Endothelial cell of umbilical vein (primary cell): Measurements from ENCODE around the gene TSACC. TPM values are rescaled to one million over a fixed set of nuclear protein-coding genes. Genes with fewer than 3 reads are reported as not detected.

Experiments
- BruUV-seq: library from RNA; stranded (reverse); fragments of 400-500 nt; replicated peaks from 2 replicates; lab custom pipeline; 2021; lab: Mats Ljungman, UMichigan
- CTCF ChIA-PET: fragments of 300-600, 350-600 bp; sonication (Branson Sonifier 250); formaldehyde crosslinking; loops from one replicate; lab custom pipeline; 2021; ENCODE audit warnings: antibody characterized with exemption, inconsistent platforms; lab: Charles Lee
- POLR2A ChIA-PET: fragments of 300-600, 350-600 bp; sonication (Branson Sonifier 250); formaldehyde crosslinking; loops from one replicate; lab custom pipeline; 2021; ENCODE audit warnings: antibody characterized with exemption, inconsistent platforms; lab: Charles Lee
- DNase-seq: peaks from one replicate; pipeline ENCODE4 v3.0.0-alpha.2; 2011; ENCODE audit warnings: low read depth, low spot score
- FAIRE-seq: peaks from 2 replicates; lab custom pipeline; 2011; peaks lifted over from hg19 to GRCh38; lab: Jason Lieb, UNC
- H2AFZ ChIP-seq: 2 replicates; pipeline ENCODE4 v1.6.0; 2012; ENCODE audit warnings: low read depth, low read length, control low read depth, inconsistent platforms
- H3K27ac ChIP-seq: 2 replicates; pipeline ENCODE4 v1.5.1; 2011; ENCODE audit warnings: low read depth, mild to moderate bottlenecking, control low read depth, low read length, moderate library complexity; ENCODE audit not compliant: insufficient read depth
- H3K27me3 ChIP-seq, 2 experiments: 2 replicates each; pipeline versions ENCODE4 v1.6.0 to v1.6.1; 2011; ENCODE audit warnings: low read length in 2 of 2, mixed read lengths in 1 of 2; ENCODE audit not compliant: control insufficient read depth in 2 of 2, insufficient read depth in 2 of 2
- H3K36me3 ChIP-seq, 2 experiments: 2 replicates in 1 of 2; 3 replicates in 1 of 2; pipeline ENCODE4 v1.5.1; 2011; ENCODE audit warnings: low read length in 2 of 2, mild to moderate bottlenecking in 1 of 2, moderate library complexity in 1 of 2; ENCODE audit not compliant: control insufficient read depth in 2 of 2, insufficient read depth in 2 of 2; ENCODE audit errors: extremely low read depth in 1 of 2
- H3K4me1 ChIP-seq: 3 replicates; pipeline ENCODE4 v1.5.1; 2011; ENCODE audit warnings: mild to moderate bottlenecking, low read length; ENCODE audit not compliant: control insufficient read depth, insufficient read depth; ENCODE audit errors: extremely low read depth
- H3K4me2 ChIP-seq: 2 replicates; pipeline ENCODE4 v1.6.1; 2011; ENCODE audit warnings: low read length, control low read depth, mixed read lengths; ENCODE audit not compliant: insufficient read depth
- H3K4me3 ChIP-seq, 3 experiments: fragments of 200-600 bp in 1 of 3; sonication (generic), shearing (Covaris generic) in 1 of 3; replicated peaks in 1 of 3; 2 replicates each; pipeline ENCODE4 v1.5.1; 2011 to 2016; ENCODE audit warnings: control low read depth in 3 of 3, low read length in 3 of 3, mild to moderate bottlenecking in 2 of 3, inconsistent platforms in 1 of 3, low read depth in 1 of 3, moderate library complexity in 1 of 3; ENCODE audit not compliant: insufficient read depth in 1 of 3
- H3K79me2 ChIP-seq: 2 replicates; pipeline ENCODE4 v1.6.0; 2012; ENCODE audit warnings: low read length, inconsistent platforms; ENCODE audit not compliant: control insufficient read depth, insufficient read depth
- H3K9ac ChIP-seq: replicated peaks from 2 replicates; pipeline ENCODE3; 2011; ENCODE audit warnings: low read length, control low read depth; ENCODE audit not compliant: insufficient read depth; ENCODE audit errors: extremely low read depth
- H3K9me1 ChIP-seq: replicated peaks from 3 replicates; pipeline ENCODE4 v1.6.0; 2011; ENCODE audit warnings: mild to moderate bottlenecking, low read length; ENCODE audit not compliant: control insufficient read depth, insufficient read depth; ENCODE audit errors: extremely low read depth
- H3K9me3 ChIP-seq: replicated peaks from 2 replicates; pipeline ENCODE4 v1.5.1; 2012; ENCODE audit warnings: low read length, inconsistent platforms; ENCODE audit not compliant: control insufficient read depth, insufficient read depth
- H4K20me1 ChIP-seq: replicated peaks from 2 replicates; pipeline ENCODE3; 2011; ENCODE audit warnings: mild to moderate bottlenecking, low read length; ENCODE audit not compliant: control insufficient read depth, insufficient read depth; ENCODE audit errors: extremely low read depth
- CTCF ChIP-seq, 2 donors: IDR thresholded peaks; 1 replicate in 1 of 2; 2 replicates in 1 of 2; pipeline ENCODE4 v1.5.1; 2011; ENCODE audit warnings: low read length in 2 of 2, mild to moderate bottlenecking in 2 of 2, moderate library complexity in 2 of 2, control low read depth in 1 of 2, inconsistent platforms in 1 of 2, low read depth in 1 of 2; ENCODE audit not compliant: insufficient read depth in 1 of 2; ENCODE audit errors: extremely low read depth in 1 of 2
- EZH2 ChIP-seq: IDR thresholded peaks from 2 replicates; pipeline ENCODE4 v1.6.1; 2012; ENCODE audit warnings: borderline replicate concordance, low read depth, mild to moderate bottlenecking, moderate library complexity, low read length, inconsistent platforms; ENCODE audit not compliant: severe bottlenecking
- FOS ChIP-seq: IDR thresholded peaks from 2 replicates; pipeline ENCODE4 v1.6.1; 2011; ENCODE audit warnings: mild to moderate bottlenecking, low read length, moderate library complexity, borderline replicate concordance; ENCODE audit not compliant: insufficient read depth
- GATA2 ChIP-seq: IDR thresholded peaks from 2 replicates; pipeline ENCODE4 v1.7.0; 2011; ENCODE audit warnings: low read depth, mild to moderate bottlenecking, moderate library complexity, mixed read lengths, low read length; ENCODE audit not compliant: insufficient read length, insufficient read depth
- JUN ChIP-seq: IDR thresholded peaks from 2 replicates; pipeline ENCODE4 v1.6.1; 2011; ENCODE audit warnings: borderline replicate concordance, low read depth; ENCODE audit not compliant: insufficient read length, insufficient read depth
- MAX ChIP-seq: IDR thresholded peaks from 2 replicates; pipeline ENCODE4 v1.6.1; 2011; ENCODE audit not compliant: insufficient read depth, insufficient read length
- MYC ChIP-seq: IDR thresholded peaks from one replicate; pipeline ENCODE4 v1.6.1; 2011; ENCODE audit warnings: mild to moderate bottlenecking, low read depth, low read length
- POLR2A ChIP-seq: IDR thresholded peaks from 2 replicates; pipeline ENCODE4 v1.6.1; 2012; ENCODE audit warnings: low read depth, mild to moderate bottlenecking, control low read depth, low read length
- POLR2AphosphoS5 ChIP-seq: IDR thresholded peaks from 2 replicates; pipeline ENCODE4 v1.6.1; 2012; ENCODE audit warnings: low read depth, mild to moderate bottlenecking, control low read depth, low read length, moderate library complexity; ENCODE audit not compliant: insufficient read depth
- dilution Hi-C: fragments of 300-500 bp; cut with MboI; formaldehyde crosslinking; loops from one replicate; pipeline ENCODE4 v1.15.0; 2019; ENCODE audit warnings: low sequenced_read_pairs; ENCODE audit not compliant: extremely low pct_ligation_motif_present
- intact Hi-C: fragments of 100-400 bp; cut with micrococcal nuclease; formaldehyde crosslinking; loops from one replicate; pipeline ENCODE4 v1.10.0; 2022
- polyA plus RNA-seq, 4 experiments: library from polyadenylated mRNA; depleted of rRNA in 3 of 4; stranded (reverse) in 3 of 4; unstranded in 1 of 4; fragments of >200 nt; gene quantifications; 2 replicates each; pipeline versions ENCODE4 v1.2.1 to v1.2.3, GENCODE V29; 2011 to 2012; ENCODE audit warnings: missing spikeins in 1 of 4
- total RNA-seq: library from RNA; stranded (reverse); gene quantifications from 2 replicates; pipeline ENCODE4 v1.2.3, GENCODE V29; 2021

Gene TSACC
- total and polyA plus RNA-seq, 2 donors (not counting 3 experiments of a cell fraction or from before 2014, with no cell fraction given): 0.69 to 0.94 TPM

GRCh38 chr1:156360534-156360933, 22.2 kb downstream of the TSACC start:
- POLR2A ChIA-PET: no interaction called here
- H3K36me3 ChIP-seq: no peaks in the 10 kb centered on the region
- dilution Hi-C loops (no loop called here), intact Hi-C loops (no loop called here)
- no peak for TF ChIP-seq MYC
- no peak for TF ChIP-seq MAX
- no peak for TF ChIP-seq JUN
- no peak for TF ChIP-seq POLR2A
- TF ChIP-seq GATA2: no peak
- TF ChIP-seq POLR2AphosphoS5: no peak
- no peak for TF ChIP-seq EZH2
- no peak for TF ChIP-seq CTCF (IDR thresholded peaks at IDR 0.05; ENCODE audit: extremely low read depth in 1 of 2, insufficient read depth in 1 of 2, low read depth in 1 of 2, low read length in 2 of 2)
- no peak for TF ChIP-seq FOS
- H4K20me1 ChIP-seq: no peaks in the 10 kb centered on the region
- no peak overlapping the region for H3K27ac ChIP-seq
- peaks cover 16 to 19% of the 10 kb centered on the region in 2 experiments for H3K27me3 ChIP-seq
- no TSS peak for BruUV-seq
- no peak for FAIRE-seq
- no peak overlapping the region for H3K4me2 ChIP-seq
- DNase-seq: no peak
- no peak overlapping the region for H3K4me3 ChIP-seq
- H3K9me3 ChIP-seq: no peaks in the 10 kb centered on the region
- H3K79me2 ChIP-seq: no peaks in the 10 kb centered on the region
- H2AFZ ChIP-seq: no peak overlapping the region
- no peak overlapping the region for H3K9ac ChIP-seq
- CTCF ChIA-PET: interaction anchor here (1.5 to 10.2 kb wide), 6 partner anchors 12 to 85 kb away, joined by 3 to 96 read pairs (median 15); partner anchors contain the start of genes CCT3 and TSACC
- no peaks in the 10 kb centered on the region for H3K4me1 ChIP-seq
- no peaks in the 10 kb centered on the region for H3K9me1 ChIP-seq
